H1 (cell line): ENCODE data around the gene ARHGAP27.

Source experiments
- EGR1 ChIP-seq: IDR thresholded peaks from 2 replicates; pipeline ENCODE4 v1.6.1; 2011; ENCODE audit warnings: low read depth, low read length, borderline replicate concordance
- JUND ChIP-seq: IDR thresholded peaks from 2 replicates; pipeline ENCODE4 v1.6.1; 2011; ENCODE audit warnings: mild to moderate bottlenecking, improper control_type of control experiment, low read length
- PHF8 ChIP-seq: fragments of 200-600 bp; sonication (generic); conservative IDR thresholded peaks from 2 replicates; pipeline ENCODE4 v1.7.1; 2012; ENCODE audit warnings: low read depth, mild to moderate bottlenecking, inconsistent platforms, low read length, moderate library complexity
- POLR2AphosphoS5 ChIP-seq: IDR thresholded peaks from 2 replicates; pipeline ENCODE4 v1.6.1; 2011; ENCODE audit warnings: low read depth, low read length
- POU5F1 ChIP-seq: IDR thresholded peaks from 2 replicates; pipeline ENCODE4 v1.6.1; 2011; ENCODE audit warnings: low read depth, mild to moderate bottlenecking, low read length, moderate library complexity
- RAD21 ChIP-seq, 2 experiments: IDR thresholded peaks in 1 of 2; conservative IDR thresholded peaks in 1 of 2; 2 replicates each; pipeline ENCODE4 v1.6.1; 2011; ENCODE audit warnings: low read depth in 2 of 2, low read length in 2 of 2, improper control_type of control experiment in 1 of 2, inconsistent platforms in 1 of 2, mild to moderate bottlenecking in 1 of 2, moderate library complexity in 1 of 2
- SUZ12 ChIP-seq: fragments of 200-600 bp; sonication (generic); IDR thresholded peaks from 2 replicates; pipeline ENCODE4 v1.6.1; 2012; ENCODE audit warnings: mild to moderate bottlenecking, inconsistent platforms, low read length, moderate library complexity, mixed read lengths
- TAF1 ChIP-seq: IDR thresholded peaks from 2 replicates; pipeline ENCODE4 v1.6.1; 2011; ENCODE audit warnings: mild to moderate bottlenecking, low read depth, low read length
- TBP ChIP-seq: IDR thresholded peaks from 2 replicates; pipeline ENCODE4 v1.6.1; 2011; ENCODE audit warnings: low read depth, low read length, improper control_type of control experiment
- TF ChIP-seq, protein P1 (sequence below), 3 experiments: IDR thresholded peaks; 1 replicate in 2 of 3; 2 replicates in 1 of 3; pipeline versions ENCODE4 v1.5.1 to v1.6.1; 2011; ENCODE audit warnings: low read length in 3 of 3, mild to moderate bottlenecking in 3 of 3, inconsistent platforms in 2 of 3, low read depth in 1 of 3, moderate library complexity in 1 of 3; ENCODE audit not compliant: insufficient read depth in 1 of 3; ENCODE audit errors: control extremely low read depth in 1 of 3

DNA sequence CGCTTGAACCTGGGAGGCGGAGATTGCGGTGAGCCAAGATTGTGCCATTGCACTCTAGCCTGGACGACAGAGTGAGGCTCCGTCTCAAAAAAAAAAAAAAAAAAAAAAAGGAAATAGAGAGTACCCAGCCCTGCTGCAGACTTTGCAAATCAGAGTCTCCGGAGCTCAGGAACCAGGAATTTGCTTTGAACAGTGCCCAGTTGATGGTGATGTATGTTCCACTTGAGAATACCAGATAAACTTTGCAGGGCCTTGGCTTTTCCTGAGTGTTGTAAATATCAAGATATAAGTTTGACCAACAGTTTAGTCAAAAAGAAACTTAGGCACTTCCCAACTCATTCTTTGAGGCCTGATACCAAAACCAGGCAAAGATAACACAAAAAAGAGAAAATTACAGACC lies 85.2 kb downstream of the ARHGAP27 start:
- TF ChIP-seq, protein P1, sequence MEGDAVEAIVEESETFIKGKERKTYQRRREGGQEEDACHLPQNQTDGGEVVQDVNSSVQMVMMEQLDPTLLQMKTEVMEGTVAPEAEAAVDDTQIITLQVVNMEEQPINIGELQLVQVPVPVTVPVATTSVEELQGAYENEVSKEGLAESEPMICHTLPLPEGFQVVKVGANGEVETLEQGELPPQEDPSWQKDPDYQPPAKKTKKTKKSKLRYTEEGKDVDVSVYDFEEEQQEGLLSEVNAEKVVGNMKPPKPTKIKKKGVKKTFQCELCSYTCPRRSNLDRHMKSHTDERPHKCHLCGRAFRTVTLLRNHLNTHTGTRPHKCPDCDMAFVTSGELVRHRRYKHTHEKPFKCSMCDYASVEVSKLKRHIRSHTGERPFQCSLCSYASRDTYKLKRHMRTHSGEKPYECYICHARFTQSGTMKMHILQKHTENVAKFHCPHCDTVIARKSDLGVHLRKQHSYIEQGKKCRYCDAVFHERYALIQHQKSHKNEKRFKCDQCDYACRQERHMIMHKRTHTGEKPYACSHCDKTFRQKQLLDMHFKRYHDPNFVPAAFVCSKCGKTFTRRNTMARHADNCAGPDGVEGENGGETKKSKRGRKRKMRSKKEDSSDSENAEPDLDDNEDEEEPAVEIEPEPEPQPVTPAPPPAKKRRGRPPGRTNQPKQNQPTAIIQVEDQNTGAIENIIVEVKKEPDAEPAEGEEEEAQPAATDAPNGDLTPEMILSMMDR (IDR thresholded peaks at IDR 0.05; ENCODE audit: control extremely low read depth in 1 of 3, insufficient read depth in 1 of 3, low read depth in 1 of 3, low read length in 3 of 3) = no peak
- TF ChIP-seq SUZ12 (no peak), RAD21 (IDR thresholded peaks at IDR 0.05 in 1 of 2, conservative IDR thresholded peaks at IDR 0.05 in 1 of 2; ENCODE audit: low read depth in 2 of 2, low read length in 2 of 2) (no peak), JUND (no peak), POU5F1 (no peak), PHF8 (no peak), TAF1 (no peak), EGR1 (no peak), TBP (no peak), POLR2AphosphoS5 (no peak)
